Duodenal mucosa (tissue), 2 donors: Measurements from ENCODE around the gene BLM.

Source experiments
- H3K27ac ChIP-seq: one replicate; pipeline ENCODE4 v1.7.0; 2013; ENCODE audit warnings: low read depth, low read length
- H3K27me3 ChIP-seq, 2 donors: one replicate each; pipeline ENCODE4 v1.7.0; 2013; ENCODE audit warnings: low read length in 2 of 2, control low read depth in 1 of 2; ENCODE audit not compliant: insufficient read depth in 2 of 2, control insufficient read depth in 1 of 2
- H3K36me3 ChIP-seq, 2 donors: one replicate each; pipeline ENCODE4 v1.7.0; 2013; ENCODE audit warnings: low read length in 2 of 2, control low read depth in 1 of 2; ENCODE audit not compliant: insufficient read depth in 2 of 2, control insufficient read depth in 1 of 2
- H3K4me1 ChIP-seq, 2 donors: one replicate each; pipeline ENCODE4 v1.7.0; 2013; ENCODE audit warnings: low read length in 2 of 2, control low read depth in 1 of 2; ENCODE audit not compliant: insufficient read depth in 2 of 2, control insufficient read depth in 1 of 2
- H3K4me3 ChIP-seq, 2 donors: one replicate each; pipeline ENCODE4 v1.7.0; 2013; ENCODE audit warnings: low read length in 2 of 2, low read depth in 1 of 2
- H3K9ac ChIP-seq, 2 donors: one replicate each; pipeline ENCODE4 v1.7.0; 2013; ENCODE audit warnings: low read length in 2 of 2, low read depth in 1 of 2
- H3K9me3 ChIP-seq, 2 donors: one replicate each; pipeline ENCODE4 v1.7.0; 2013; ENCODE audit warnings: low read length in 2 of 2, control low read depth in 1 of 2; ENCODE audit not compliant: control insufficient read depth in 1 of 2

Gene BLM

GRCh38 chr15:90828111-90828510 is 111.0 kb downstream of the BLM start:
- H3K27ac ChIP-seq = no peak overlapping the region
- H3K27me3 ChIP-seq = no peaks in the 10 kb centered on the region
- H3K4me1 ChIP-seq = peaks cover 14 to 17% of the 10 kb centered on the region in 2 donors
- no peak overlapping the region for H3K4me3 ChIP-seq
- no peaks in the 10 kb centered on the region for H3K9me3 ChIP-seq
- no peaks in the 10 kb centered on the region for H3K36me3 ChIP-seq
- no peak overlapping the region for H3K9ac ChIP-seq

DNA sequence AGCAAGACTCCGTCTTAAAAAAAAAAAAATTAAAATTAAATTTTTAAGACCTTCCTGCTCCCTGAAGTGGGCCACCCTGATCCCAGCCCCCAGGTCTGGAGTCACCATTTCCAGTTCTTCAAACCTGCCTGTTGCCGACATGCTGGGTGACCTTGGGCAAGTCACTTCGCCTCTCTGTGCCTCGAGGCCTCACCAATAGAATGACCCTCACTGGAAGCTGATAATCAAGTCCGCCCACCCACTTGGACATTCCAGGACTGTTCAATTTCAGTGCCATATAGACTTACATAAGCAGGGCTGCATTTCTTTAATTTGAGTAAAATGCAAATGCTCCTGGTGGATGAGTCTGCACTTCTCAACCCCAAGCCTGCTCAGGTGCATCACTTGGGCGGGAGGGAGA is 112.0 kb downstream of the BLM start:
- H3K36me3 ChIP-seq = no peaks in the 10 kb centered on the region
- H3K27ac ChIP-seq = no peak overlapping the region
- H3K27me3 ChIP-seq = no peaks in the 10 kb centered on the region
- H3K4me3 ChIP-seq = no peak overlapping the region
- H3K9ac ChIP-seq = no peak overlapping the region
- H3K4me1 ChIP-seq = peaks cover 10% of the 10 kb centered on the region in 2 donors
- no peaks in the 10 kb centered on the region for H3K9me3 ChIP-seq

GRCh38 chr15:90829942-90830440 is 112.8 kb downstream of the BLM start:
- Histone ChIP-seq H3K4me3 (no peak overlapping the region), H3K9me3 (no peaks in the 10 kb centered on the region), H3K27me3 (no peaks in the 10 kb centered on the region), H3K9ac (no peak overlapping the region), H3K4me1 (peaks cover 1 to 2% of the 10 kb centered on the region in 2 donors), H3K36me3 (no peaks in the 10 kb centered on the region), H3K27ac (no peak overlapping the region)

DNA sequence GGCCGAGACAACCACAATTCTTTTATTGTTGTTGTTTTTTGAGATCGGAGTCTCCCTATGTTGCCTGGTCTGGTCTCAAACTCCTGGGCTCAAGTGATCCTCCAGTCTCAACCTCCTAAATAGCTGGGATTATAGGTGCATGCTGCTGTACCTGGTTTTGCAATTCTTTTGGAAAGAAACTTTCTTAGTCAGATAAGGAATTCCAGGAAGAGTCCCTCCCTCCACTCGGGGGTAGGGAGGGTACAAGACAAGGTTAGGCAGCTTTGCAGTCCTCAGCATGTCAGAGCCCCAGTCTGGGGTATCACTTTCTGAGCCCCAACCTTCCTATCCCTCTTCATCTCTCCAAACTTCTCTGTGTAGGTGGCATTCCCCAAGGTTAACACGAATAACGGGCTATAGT is 117.5 kb downstream of the BLM start:
- H3K4me3 ChIP-seq = no peak overlapping the region
- H3K27me3 ChIP-seq = no peaks in the 10 kb centered on the region
- H3K36me3 ChIP-seq = no peaks in the 10 kb centered on the region
- no peak overlapping the region for H3K27ac ChIP-seq
- H3K4me1 ChIP-seq = peaks cover 13 to 19% of the 10 kb centered on the region in 2 donors
- H3K9me3 ChIP-seq = no peaks in the 10 kb centered on the region
- no peak overlapping the region for H3K9ac ChIP-seq

DNA sequence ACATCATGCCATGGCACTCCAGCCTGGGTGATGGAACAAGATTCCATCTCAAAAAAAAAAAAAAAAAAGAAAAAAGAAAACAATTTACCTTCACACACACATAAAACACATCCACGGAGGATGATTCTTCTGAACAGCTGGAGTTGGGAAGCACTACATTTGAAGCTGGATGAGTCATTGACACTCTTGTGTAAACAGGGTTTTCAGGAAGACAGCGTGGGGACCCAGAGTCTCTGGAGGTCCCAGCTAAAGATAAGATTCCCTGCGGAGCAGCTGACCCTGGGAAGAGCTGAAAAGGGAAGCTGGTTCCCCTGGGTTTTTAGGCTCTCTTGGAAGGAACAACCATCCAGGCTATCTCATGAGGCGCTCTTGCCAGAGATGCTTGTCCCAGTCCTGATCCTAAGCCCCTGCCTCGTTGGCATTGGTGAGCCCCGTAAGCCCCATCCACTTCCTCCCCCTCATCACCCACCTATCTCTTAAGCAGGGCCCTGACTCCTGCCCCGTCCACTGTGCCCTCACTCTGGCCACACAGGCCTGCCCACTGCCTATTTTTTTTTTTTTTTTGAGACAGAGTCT is 119.2 kb downstream of the BLM start:
- Histone ChIP-seq H3K9ac (no peak overlapping the region), H3K4me1 (peaks cover 22 to 33% of the 10 kb centered on the region in 2 donors), H3K36me3 (no peaks in the 10 kb centered on the region), H3K4me3 (no peak overlapping the region), H3K27me3 (no peaks in the 10 kb centered on the region), H3K27ac (no peak overlapping the region), H3K9me3 (no peaks in the 10 kb centered on the region)

GRCh38 chr15:90837094-90837493 is 119.9 kb downstream of the BLM start:
- Histone ChIP-seq H3K9me3 (no peaks in the 10 kb centered on the region), H3K36me3 (no peaks in the 10 kb centered on the region), H3K27me3 (no peaks in the 10 kb centered on the region), H3K9ac (no peak overlapping the region), H3K4me1 (peaks cover 22 to 33% of the 10 kb centered on the region in 2 donors), H3K4me3 (no peak overlapping the region), H3K27ac (no peak overlapping the region)

GRCh38 chr15:90838139-90838538 is 121.0 kb downstream of the BLM start:
- Histone ChIP-seq H3K36me3 (no peaks in the 10 kb centered on the region), H3K27me3 (no peaks in the 10 kb centered on the region), H3K9ac (peak overlapping the region in 1 of 2 donors; percentile 47), H3K4me1 (peaks cover 22 to 33% of the 10 kb centered on the region in 2 donors), H3K27ac (no peak overlapping the region), H3K4me3 (peak overlapping the region; percentile 13 to 25), H3K9me3 (no peaks in the 10 kb centered on the region)

- Histone ChIP-seq H3K27me3 (no peaks in the 10 kb centered on the region), H3K4me3 (peak overlapping the region; percentile 13 to 25), H3K4me1 (peaks cover 22 to 33% of the 10 kb centered on the region in 2 donors), H3K9me3 (no peaks in the 10 kb centered on the region), H3K36me3 (no peaks in the 10 kb centered on the region), H3K9ac (peak overlapping the region in 1 of 2 donors; percentile 47), H3K27ac (no peak overlapping the region)
Measured at GRCh38 chr15:90838544-90838943, 121.4 kb downstream of the BLM start.

GRCh38 chr15:90839187-90840071 is 122.3 kb downstream of the BLM start:
- Histone ChIP-seq H3K9ac (peak overlapping the region; percentile 60 to 75), H3K4me1 (peaks cover 22 to 33% of the 10 kb centered on the region in 2 donors)

DNA sequence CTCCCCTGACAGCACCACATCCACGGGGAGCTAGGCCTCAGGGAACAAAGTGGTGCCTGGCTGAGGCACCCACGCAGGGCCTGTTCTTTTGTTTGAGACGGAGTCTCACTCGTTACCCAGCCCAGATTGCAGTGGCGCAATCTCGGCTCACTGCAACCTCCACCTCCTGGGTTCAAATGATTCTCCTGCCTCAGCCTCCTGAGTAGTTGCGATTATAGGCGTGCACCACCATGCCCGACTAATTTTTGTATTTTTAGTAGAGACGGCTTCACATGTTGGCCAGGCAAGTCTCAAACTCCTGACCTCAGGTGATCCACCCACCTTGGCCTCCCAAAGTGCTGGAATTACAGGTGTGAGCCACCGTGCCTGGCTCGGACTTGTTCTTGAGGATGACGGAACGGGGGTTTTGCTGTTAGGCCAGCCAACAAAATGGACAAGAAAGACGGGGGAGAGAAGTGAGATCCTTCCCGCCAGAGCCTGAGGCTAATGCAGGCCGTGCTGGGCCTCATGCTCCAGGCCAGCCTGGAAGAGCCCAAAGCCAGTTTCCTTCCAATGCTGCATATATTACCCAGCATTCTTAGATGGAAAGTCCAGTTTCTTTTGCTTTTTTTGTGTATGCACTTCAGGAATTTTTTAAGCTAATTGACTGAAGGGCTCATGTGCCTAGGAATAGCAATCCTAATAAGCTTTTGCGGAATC is 123.2 kb downstream of the BLM start:
- Histone ChIP-seq H3K27me3 (no peaks in the 10 kb centered on the region), H3K9me3 (no peaks in the 10 kb centered on the region), H3K4me1 (peaks cover 22 to 33% of the 10 kb centered on the region in 2 donors), H3K9ac (peak overlapping the region; percentile 60 to 75), H3K27ac (peak overlapping the region; percentile 76), H3K4me3 (peak overlapping the region; percentile 65 to 68), H3K36me3 (no peaks in the 10 kb centered on the region)

More at GRCh38 chr15:90839187-90840071, 122.3 kb downstream of the BLM start:
- Histone ChIP-seq H3K27ac (peak overlapping the region; percentile 76), H3K27me3 (no peaks in the 10 kb centered on the region), H3K9me3 (no peaks in the 10 kb centered on the region), H3K36me3 (no peaks in the 10 kb centered on the region), H3K4me3 (peak overlapping the region; percentile 65 to 68)
